B cell (primary cell): ENCODE results near the gene CHMP1B. TPM values are rescaled to one million over a fixed set of nuclear protein-coding genes. Genes with fewer than 3 reads are reported as not detected.

Experiments
- ATAC-seq: fragments of 200-7000 bp; cut with Tn5 transposase; one replicate; pipeline ENCODE4 v1.10.0; 2021; ENCODE audit warnings: low read depth, mild to moderate bottlenecking, moderate number of reproducible peaks, moderate library complexity
- CTCF ChIA-PET: fragments of 350-600 bp; sonication (Branson Sonifier 250); formaldehyde crosslinking; loops from one replicate; lab custom pipeline; 2021; ENCODE audit warnings: antibody characterized with exemption, inconsistent platforms; lab: Charles Lee
- POLR2A ChIA-PET: fragments of 350-600 bp; sonication (Branson Sonifier 250); formaldehyde crosslinking; loops from one replicate; lab custom pipeline; 2021; ENCODE audit warnings: antibody characterized with exemption; lab: Charles Lee
- DNase-seq: peaks from one replicate; pipeline ENCODE4 v3.0.0; 2013
- H2AFZ ChIP-seq: 2 replicates; pipeline ENCODE4 v1.6.1; 2012; ENCODE audit warnings: mild to moderate bottlenecking, low read depth, low read length; ENCODE audit not compliant: insufficient read depth, poor library complexity, severe bottlenecking
- H3K27ac ChIP-seq, 2 donors: 1 replicate in 1 of 2; 2 replicates in 1 of 2; pipeline ENCODE4 v1.5.1; 2012 to 2013; ENCODE audit warnings: low read length in 2 of 2, mild to moderate bottlenecking in 2 of 2, moderate library complexity in 1 of 2
- H3K27me3 ChIP-seq, 4 experiments: fragments of 200-600 bp in 1 of 4; sonication (generic) in 1 of 4; replicated peaks in 1 of 4; 1 replicate in 2 of 4; 2 replicates in 2 of 4; pipeline versions ENCODE4 v1.6.1 to v1.7.0; 2013 to 2016; ENCODE audit warnings: low read length in 3 of 4, mild to moderate bottlenecking in 2 of 4, mixed read lengths in 1 of 4, moderate library complexity in 1 of 4; ENCODE audit not compliant: insufficient read depth in 4 of 4, control insufficient read depth in 3 of 4; ENCODE audit errors: control extremely low read depth in 1 of 4
- H3K36me3 ChIP-seq, 2 experiments: replicated peaks in 1 of 2; 1 replicate in 1 of 2; 2 replicates in 1 of 2; pipeline versions ENCODE4 v1.6.1 to v1.7.1; 2013; ENCODE audit warnings: low read length in 1 of 2; ENCODE audit not compliant: insufficient read depth in 2 of 2, control insufficient read depth in 1 of 2; ENCODE audit errors: control extremely low read depth in 1 of 2, extremely low read depth in 1 of 2
- H3K4me1 ChIP-seq, 2 donors: fragments of 200-600 bp in 1 of 2; sonication (generic) in 1 of 2; 1 replicate in 1 of 2; 2 replicates in 1 of 2; pipeline versions ENCODE4 v1.5.1 to v1.6.1; 2013 to 2017; ENCODE audit warnings: low read length in 2 of 2; ENCODE audit not compliant: control insufficient read depth in 2 of 2, insufficient read depth in 2 of 2
- H3K4me2 ChIP-seq: replicated peaks from 2 replicates; pipeline ENCODE3; 2012; ENCODE audit warnings: mild to moderate bottlenecking, low read depth, low read length; ENCODE audit not compliant: poor library complexity, severe bottlenecking
- H3K4me3 ChIP-seq, 5 experiments: fragments of 200-600 bp in 1 of 5; sonication (generic) in 1 of 5; 1 replicate in 3 of 5; 2 replicates in 2 of 5; pipeline versions ENCODE4 v1.5.1 to v1.7.0; 2011 to 2016; ENCODE audit warnings: low read length in 4 of 5, mild to moderate bottlenecking in 4 of 5, low read depth in 2 of 5, control low read depth in 1 of 5, moderate library complexity in 1 of 5; ENCODE audit not compliant: insufficient read depth in 1 of 5; ENCODE audit errors: control extremely low read depth in 1 of 5, extremely low read depth in 1 of 5
- H3K79me2 ChIP-seq: fragments of 200-600 bp; sonication (generic); one replicate; pipeline ENCODE4 v1.6.0; 2016; ENCODE audit warnings: low read length; ENCODE audit not compliant: control insufficient read depth, insufficient read depth
- H3K9ac ChIP-seq: fragments of 200-600 bp; sonication (generic); 2 replicates; pipeline ENCODE4 v1.6.1; 2017; ENCODE audit warnings: mild to moderate bottlenecking, low read length, moderate library complexity
- H3K9me3 ChIP-seq, 3 donors: one replicate each; pipeline versions ENCODE4 v1.6.1 to v1.7.1; 2013; ENCODE audit warnings: low read length in 2 of 3; ENCODE audit not compliant: control insufficient read depth in 2 of 3, insufficient read depth in 1 of 3; ENCODE audit errors: control extremely low read depth in 1 of 3
- H4K20me1 ChIP-seq: 2 replicates; pipeline ENCODE4 v1.6.0; 2012; ENCODE audit warnings: mild to moderate bottlenecking, low read length; ENCODE audit not compliant: insufficient read depth, control insufficient read depth, poor library complexity, severe bottlenecking
- H3K27ac Mint-ChIP-seq: one replicate; pipeline ENCODE4 v1.8.0; 2021; ENCODE audit warnings: mixed read lengths
- H3K27me3 Mint-ChIP-seq: one replicate; pipeline ENCODE4 v1.8.0; 2021; ENCODE audit warnings: mixed read lengths
- H3K4me1 Mint-ChIP-seq: one replicate; pipeline ENCODE4 v1.8.0; 2021; ENCODE audit warnings: mixed read lengths
- H3K4me3 Mint-ChIP-seq: one replicate; pipeline ENCODE4 v1.8.0; 2021; ENCODE audit warnings: mixed read lengths
- H3K9me3 Mint-ChIP-seq: one replicate; pipeline ENCODE4 v1.8.0; 2022; ENCODE audit warnings: mixed read lengths; ENCODE audit not compliant: insufficient read depth
- EZH2 ChIP-seq: IDR thresholded peaks from 2 replicates; pipeline ENCODE4 v1.6.1; 2012; ENCODE audit warnings: borderline replicate concordance, low read depth, mild to moderate bottlenecking, moderate library complexity, low read length; ENCODE audit not compliant: insufficient read depth, poor library complexity, severe bottlenecking
- WGBS: methylation state at CpG from one replicate; pipeline ENCODE4 v1.1.5; 2013; ENCODE audit warnings: missing lambda C conversion rate; ENCODE audit not compliant: insufficient coverage; 5-methylcytosine and 5-hydroxymethylcytosine counted together
- intact Hi-C: fragments of 100-400 bp; cut with micrococcal nuclease; formaldehyde crosslinking; loops from one replicate; pipeline ENCODE4 v1.10.0; 2022
- polyA plus RNA-seq: library from polyadenylated mRNA; depleted of rRNA; stranded (reverse); fragments of >200 nt; gene quantifications from 2 replicates; pipeline ENCODE4 v1.2.3, GENCODE V29; 2012
- total RNA-seq, 2 donors: library from RNA; stranded (reverse); fragments of 120-200 nt in 1 of 2; gene quantifications; 1 replicate in 1 of 2; 2 replicates in 1 of 2; pipeline versions ENCODE4 v1.2.3 to v1.2.4, GENCODE V29; 2013 to 2022
- TF ChIP-seq, protein P1 (sequence below): fragments of 200-600 bp; IDR thresholded peaks from one replicate; pipeline ENCODE4 v1.8.0; 2022; ENCODE audit warnings: antibody characterized with exemption, mild to moderate bottlenecking

CHMP1B gene
- total and polyA plus RNA-seq, 2 donors (not counting 1 experiment from before 2014, with no cell fraction given) = 55.4 to 86.0 TPM

DNA sequence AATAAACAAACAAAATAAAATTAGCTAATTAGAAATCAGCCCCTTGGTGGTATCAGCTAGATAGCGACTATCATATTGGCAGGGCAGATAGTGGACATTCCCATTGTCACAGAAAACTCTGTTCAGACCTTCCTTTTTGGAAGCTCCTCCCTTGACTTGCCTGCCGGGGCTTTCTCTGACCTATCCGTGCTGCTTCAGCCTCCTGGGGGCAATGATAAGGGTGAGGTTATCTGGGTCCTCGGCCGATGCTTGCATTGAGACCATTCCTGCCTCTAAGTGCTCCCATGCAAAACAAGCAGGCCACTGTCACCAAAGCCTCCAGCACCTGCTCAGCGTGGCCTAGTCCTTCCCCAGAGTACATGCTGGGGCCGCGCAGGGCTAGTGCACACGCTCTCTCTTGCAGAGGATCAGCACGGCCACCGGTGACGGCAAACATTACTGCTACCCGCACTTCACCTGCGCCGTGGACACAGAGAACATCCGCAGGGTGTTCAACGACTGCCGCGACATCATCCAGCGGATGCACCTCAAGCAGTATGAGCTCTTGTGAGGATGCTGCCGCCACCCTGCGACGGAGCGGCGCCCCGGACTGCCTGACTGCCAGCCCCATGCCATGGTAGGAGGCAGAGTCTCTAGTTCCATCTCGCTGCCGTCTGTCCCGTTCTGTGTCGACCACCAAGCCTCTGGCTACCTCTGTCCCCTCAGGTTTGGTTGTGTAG is 29.5 kb downstream of the CHMP1B start:
- no peaks in the 10 kb centered on the region for H3K9me3 Mint-ChIP-seq
- no peak overlapping the region for H3K27ac Mint-ChIP-seq
- peaks cover 44% of the 10 kb centered on the region for H3K4me1 Mint-ChIP-seq
- H3K27me3 Mint-ChIP-seq = no peaks in the 10 kb centered on the region
- Histone ChIP-seq H3K27ac (no peak overlapping the region), H3K4me2 (no peak overlapping the region), H3K4me1 (peaks cover 35 to 44% of the 10 kb centered on the region in 2 donors), H3K9me3 (no peaks in the 10 kb centered on the region), H2AFZ (no peak overlapping the region), H3K36me3 (peaks cover 2 to 16% of the 10 kb centered on the region in 2 experiments), H3K27me3 (no peaks in the 10 kb centered on the region), H4K20me1 (no peaks in the 10 kb centered on the region), H3K4me3 (no peak overlapping the region), H3K79me2 (no peaks in the 10 kb centered on the region), H3K9ac (no peak overlapping the region)
- DNase-seq = no peak
- WGBS = 97% methylated on average over 26 of the region's 30 CpGs
- no peak for ATAC-seq
- H3K4me3 Mint-ChIP-seq = no peak overlapping the region
- no peak for TF ChIP-seq EZH2
- TF ChIP-seq, protein P1, sequence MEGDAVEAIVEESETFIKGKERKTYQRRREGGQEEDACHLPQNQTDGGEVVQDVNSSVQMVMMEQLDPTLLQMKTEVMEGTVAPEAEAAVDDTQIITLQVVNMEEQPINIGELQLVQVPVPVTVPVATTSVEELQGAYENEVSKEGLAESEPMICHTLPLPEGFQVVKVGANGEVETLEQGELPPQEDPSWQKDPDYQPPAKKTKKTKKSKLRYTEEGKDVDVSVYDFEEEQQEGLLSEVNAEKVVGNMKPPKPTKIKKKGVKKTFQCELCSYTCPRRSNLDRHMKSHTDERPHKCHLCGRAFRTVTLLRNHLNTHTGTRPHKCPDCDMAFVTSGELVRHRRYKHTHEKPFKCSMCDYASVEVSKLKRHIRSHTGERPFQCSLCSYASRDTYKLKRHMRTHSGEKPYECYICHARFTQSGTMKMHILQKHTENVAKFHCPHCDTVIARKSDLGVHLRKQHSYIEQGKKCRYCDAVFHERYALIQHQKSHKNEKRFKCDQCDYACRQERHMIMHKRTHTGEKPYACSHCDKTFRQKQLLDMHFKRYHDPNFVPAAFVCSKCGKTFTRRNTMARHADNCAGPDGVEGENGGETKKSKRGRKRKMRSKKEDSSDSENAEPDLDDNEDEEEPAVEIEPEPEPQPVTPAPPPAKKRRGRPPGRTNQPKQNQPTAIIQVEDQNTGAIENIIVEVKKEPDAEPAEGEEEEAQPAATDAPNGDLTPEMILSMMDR = no peak
- POLR2A ChIA-PET = interaction anchor here (0.6 kb wide), 1 partner anchor 99 kb away, joined by 4 read pairs; no protein-coding TSS in a partner anchor
- CTCF ChIA-PET = interaction anchor here (2.7 kb wide), 1 partner anchor 114 kb away, joined by 7 read pairs; no protein-coding TSS in a partner anchor
- intact Hi-C loops = no loop called here

DNA sequence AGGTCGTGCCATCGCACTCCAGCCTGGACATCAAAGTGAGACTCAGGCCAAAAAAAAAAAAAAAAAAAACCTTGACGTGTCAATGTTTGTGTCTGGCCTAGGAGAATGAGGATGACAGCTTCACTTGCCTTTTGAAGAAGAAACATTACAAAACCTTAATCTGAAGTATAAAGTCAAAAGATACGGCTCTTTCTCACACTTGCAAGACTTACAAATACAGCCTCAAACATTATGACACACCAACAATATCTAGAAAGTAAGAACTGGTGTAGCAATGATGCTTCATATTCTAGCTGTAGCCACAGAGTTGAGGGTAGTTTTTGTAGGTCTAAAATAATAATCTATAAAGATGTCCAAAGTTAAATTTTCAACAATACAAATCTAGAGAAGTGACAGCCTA is 31.4 kb downstream of the CHMP1B start:
- H3K9me3 Mint-ChIP-seq = no peaks in the 10 kb centered on the region
- CTCF ChIA-PET = interaction anchor here (0.7 to 2.7 kb wide), 4 partner anchors 33 to 435 kb away, joined by 3 to 7 read pairs (median 5); no protein-coding TSS in a partner anchor
- H3K27ac Mint-ChIP-seq = peak overlapping the region; percentile 67
- Histone ChIP-seq H3K36me3 (peaks cover 11 to 33% of the 10 kb centered on the region in 2 experiments), H3K27ac (peak overlapping the region in 1 of 2 donors; percentile 61), H3K27me3 (no peaks in the 10 kb centered on the region), H2AFZ (no peak overlapping the region), H3K4me1 (peaks cover 35 to 44% of the 10 kb centered on the region in 2 donors), H4K20me1 (no peaks in the 10 kb centered on the region), H3K79me2 (no peaks in the 10 kb centered on the region), H3K4me3 (no peak overlapping the region), H3K9ac (no peak overlapping the region), H3K4me2 (peak overlapping the region; percentile 56), H3K9me3 (no peaks in the 10 kb centered on the region)
- H3K4me3 Mint-ChIP-seq = no peak overlapping the region
- WGBS = no CpG with 5 or more reads among the region's 4 CpGs
- POLR2A ChIA-PET = interaction anchor here (0.5 to 0.7 kb wide), 2 partner anchors 26 to 1793 kb away, joined by 4 read pairs; no protein-coding TSS in a partner anchor
- TF ChIP-seq EZH2 = no peak
- TF ChIP-seq, protein P1 = no peak
- H3K27me3 Mint-ChIP-seq = no peaks in the 10 kb centered on the region
- intact Hi-C loops = loop anchor here (1.0 kb wide), 3 partner anchors 26 to 99 kb away; partner anchors contain the start of genes CHMP1B, IMPA2 and MPPE1
- no peak for DNase-seq
- no peak for ATAC-seq
- H3K4me1 Mint-ChIP-seq = peaks cover 44% of the 10 kb centered on the region
